ENCODE data around the gene ADAM10.
"Not testable (repeated sequence)": the region's sequence is repeated elsewhere in the genome, so short reads cannot be mapped to it uniquely, and the experiment has no call there.

Gene ADAM10

GRCh38 chr15:58773024-58773423 is 23.5 kb upstream of the ADAM10 start:
- WGBS, 2 experiments, result 89 to 93% methylated on average over 4 of the region's 4 CpGs
- no peaks in the 10 kb centered on the region for H3K36me3 ChIP-seq (ENCODE audit: control insufficient read depth, insufficient read depth, low read length)
- no peaks in the 10 kb centered on the region for H3K4me1 ChIP-seq (ENCODE audit: control insufficient read depth, insufficient read depth, low read length)
- H3K4me3 ChIP-seq (ENCODE audit: insufficient read depth, low read depth, low read length), result no peak overlapping the region
- H3K9me3 ChIP-seq (ENCODE audit: control insufficient read depth, low read length), result no peaks in the 10 kb centered on the region
- H3K27me3 ChIP-seq (ENCODE audit: control insufficient read depth, insufficient read depth, low read length, poor library complexity, severe bottlenecking), result peaks cover 4% of the 10 kb centered on the region
- H3K27ac ChIP-seq (ENCODE audit: insufficient read depth, low read depth, low read length, poor library complexity, severe bottlenecking), result no peak overlapping the region

DNA sequence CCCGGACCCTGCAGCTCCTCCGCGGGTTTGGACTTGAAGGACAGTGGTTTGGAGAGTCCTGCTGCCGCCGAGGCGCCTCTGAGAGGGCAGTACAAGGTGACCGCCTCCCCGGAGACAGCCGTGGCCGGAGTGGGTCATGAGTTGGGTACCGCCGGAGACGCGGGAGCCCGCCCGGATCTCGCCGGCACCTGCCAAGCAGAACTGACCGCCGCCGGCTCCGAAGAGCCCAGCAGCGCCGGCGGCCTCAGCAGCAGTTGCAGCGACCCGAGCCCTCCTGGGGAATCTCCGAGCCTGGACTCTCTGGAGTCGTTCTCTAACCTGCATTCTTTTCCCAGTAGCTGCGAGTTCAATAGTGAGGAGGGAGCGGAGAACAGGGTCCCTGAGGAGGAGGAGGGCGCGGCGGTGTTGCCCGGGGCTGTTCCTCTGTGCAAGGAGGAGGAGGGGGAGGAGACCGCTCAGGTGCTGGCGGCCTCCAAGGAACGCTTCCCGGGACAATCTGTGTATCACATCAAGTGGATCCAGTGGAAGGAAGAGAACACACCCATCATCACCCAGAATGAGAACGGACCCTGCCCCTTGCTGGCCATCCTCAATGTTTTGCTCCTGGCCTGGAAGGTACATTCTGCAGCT is 22.2 kb upstream of the ADAM10 start:
- WGBS, 2 experiments, result 0 to 1% methylated on average over 40 of the region's 40 CpGs
- Histone ChIP-seq H3K4me1 (ENCODE audit: control insufficient read depth, insufficient read depth, low read length) (no peaks in the 10 kb centered on the region), H3K36me3 (ENCODE audit: control insufficient read depth, insufficient read depth, low read length) (no peaks in the 10 kb centered on the region), H3K27me3 (ENCODE audit: control insufficient read depth, insufficient read depth, low read length, poor library complexity, severe bottlenecking) (peaks cover 4% of the 10 kb centered on the region), H3K27ac (ENCODE audit: insufficient read depth, low read depth, low read length, poor library complexity, severe bottlenecking) (peak overlapping the region; percentile 92), H3K4me3 (ENCODE audit: insufficient read depth, low read depth, low read length) (peak overlapping the region; percentile 88), H3K9me3 (ENCODE audit: control insufficient read depth, low read length) (no peaks in the 10 kb centered on the region)

GRCh38 chr15:58770857-58771620 is 21.5 kb upstream of the ADAM10 start, which contains the start of gene MINDY2:
Gene MINDY2, plus strand, starts transcription at chr15:58771302. Its CDS starts 94 bp downstream, at chr15:58771396.
- H3K27ac ChIP-seq (ENCODE audit: insufficient read depth, low read depth, low read length, poor library complexity, severe bottlenecking), result peak within 1 kb of the TSS; percentile 92
- H3K27me3 ChIP-seq (ENCODE audit: control insufficient read depth, insufficient read depth, low read length, poor library complexity, severe bottlenecking), result peaks cover 4% of the 10 kb centered on the region
- H3K36me3 ChIP-seq (ENCODE audit: control insufficient read depth, insufficient read depth, low read length), result no peaks in the 10 kb centered on the region
- no peaks in the 10 kb centered on the region for H3K4me1 ChIP-seq (ENCODE audit: control insufficient read depth, insufficient read depth, low read length)
- 0% methylated on average over 75 of the region's 75 CpGs for WGBS, 2 experiments
- H3K9me3 ChIP-seq (ENCODE audit: control insufficient read depth, low read length), result no peaks in the 10 kb centered on the region
- peak within 1 kb of the TSS; percentile 88 for H3K4me3 ChIP-seq (ENCODE audit: insufficient read depth, low read depth, low read length)

DNA sequence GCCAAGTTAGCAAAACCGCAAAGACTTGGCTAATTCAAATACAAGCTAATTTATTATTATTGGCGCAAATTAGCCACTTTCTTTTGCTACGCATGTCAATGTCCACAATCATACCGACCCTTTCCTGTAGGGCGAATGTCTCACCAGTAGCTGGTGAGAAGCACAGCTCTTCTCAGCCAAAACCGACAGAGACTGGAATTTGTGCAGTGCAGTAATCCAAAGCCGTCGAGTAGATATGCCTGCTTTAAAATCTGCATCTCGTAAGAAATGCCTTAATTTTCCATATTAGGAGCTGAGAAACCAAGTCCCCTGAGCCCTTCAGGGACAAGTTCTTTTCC is 21.0 kb upstream of the ADAM10 start:
- 24 to 26% methylated on average over 9 of the region's 9 CpGs for WGBS, 2 experiments
- H3K4me1 ChIP-seq (ENCODE audit: control insufficient read depth, insufficient read depth, low read length), result no peaks in the 10 kb centered on the region
- peak overlapping the region; percentile 84 for H3K27ac ChIP-seq (ENCODE audit: insufficient read depth, low read depth, low read length, poor library complexity, severe bottlenecking)
- H3K9me3 ChIP-seq (ENCODE audit: control insufficient read depth, low read length), result no peaks in the 10 kb centered on the region
- no peaks in the 10 kb centered on the region for H3K36me3 ChIP-seq (ENCODE audit: control insufficient read depth, insufficient read depth, low read length)
- H3K4me3 ChIP-seq (ENCODE audit: insufficient read depth, low read depth, low read length), result peak overlapping the region; percentile 88
- H3K27me3 ChIP-seq (ENCODE audit: control insufficient read depth, insufficient read depth, low read length, poor library complexity, severe bottlenecking), result peaks cover 4% of the 10 kb centered on the region

DNA sequence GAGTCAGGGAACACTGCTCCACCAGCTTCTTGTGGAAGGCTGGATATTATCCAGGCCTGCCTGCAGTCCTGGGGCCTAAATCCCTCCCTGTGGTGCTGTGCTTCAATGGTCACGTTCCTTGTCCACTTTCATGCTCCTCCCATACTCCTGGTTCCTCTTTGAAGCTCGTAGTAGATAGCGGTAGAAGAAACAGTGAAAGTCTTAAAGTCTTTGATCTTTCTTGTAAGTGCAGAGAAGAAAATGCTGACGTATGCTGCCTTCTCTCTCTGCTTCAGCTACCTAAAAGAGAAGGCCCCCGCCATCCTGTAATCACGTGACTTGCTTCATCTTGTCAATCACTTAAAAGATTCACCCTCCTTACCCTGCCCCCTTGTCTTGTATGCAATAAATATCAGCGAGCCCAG is 19.1 kb upstream of the ADAM10 start:
- not testable (repeated sequence) for H3K27ac ChIP-seq (ENCODE audit: insufficient read depth, low read depth, low read length, poor library complexity, severe bottlenecking); H3K27me3 ChIP-seq (ENCODE audit: control insufficient read depth, insufficient read depth, low read length, poor library complexity, severe bottlenecking); H3K36me3 ChIP-seq (ENCODE audit: control insufficient read depth, insufficient read depth, low read length); H3K4me1 ChIP-seq (ENCODE audit: control insufficient read depth, insufficient read depth, low read length); H3K4me3 ChIP-seq (ENCODE audit: insufficient read depth, low read depth, low read length); H3K9me3 ChIP-seq (ENCODE audit: control insufficient read depth, low read length)
- WGBS, 2 experiments, result 76 to 85% methylated on average over 7 of the region's 7 CpGs

DNA sequence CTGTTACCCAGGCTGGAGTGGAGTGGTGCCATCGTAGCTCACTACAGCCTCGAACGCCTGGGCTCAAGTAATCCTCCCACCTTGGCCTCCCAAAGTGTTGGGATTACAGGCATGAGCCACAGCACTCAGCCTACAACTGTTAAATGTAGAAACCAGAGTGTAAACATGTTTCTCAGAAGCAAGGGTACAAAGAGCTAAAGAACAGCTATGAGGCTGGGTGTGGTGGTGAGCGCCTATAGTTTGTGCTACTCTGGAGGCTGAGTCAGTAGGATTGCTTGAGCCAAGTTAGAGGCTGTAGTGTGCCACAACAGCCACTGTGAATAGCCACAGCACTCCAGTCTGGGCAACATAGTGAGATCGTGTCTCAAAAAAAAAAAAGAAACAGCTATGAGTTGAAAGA is 16.8 kb upstream of the ADAM10 start:
- H3K27ac ChIP-seq (ENCODE audit: insufficient read depth, low read depth, low read length, poor library complexity, severe bottlenecking), result no peak overlapping the region
- H3K4me1 ChIP-seq (ENCODE audit: control insufficient read depth, insufficient read depth, low read length), result no peaks in the 10 kb centered on the region
- H3K27me3 ChIP-seq (ENCODE audit: control insufficient read depth, insufficient read depth, low read length, poor library complexity, severe bottlenecking), result peaks cover 4% of the 10 kb centered on the region
- no peaks in the 10 kb centered on the region for H3K9me3 ChIP-seq (ENCODE audit: control insufficient read depth, low read length)
- no peaks in the 10 kb centered on the region for H3K36me3 ChIP-seq (ENCODE audit: control insufficient read depth, insufficient read depth, low read length)
- WGBS, 2 experiments, result 81 to 83% methylated on average over 5 of the region's 5 CpGs
- H3K4me3 ChIP-seq (ENCODE audit: insufficient read depth, low read depth, low read length), result no peak overlapping the region

- Histone ChIP-seq H3K27ac (ENCODE audit: insufficient read depth, low read depth, low read length, poor library complexity, severe bottlenecking) (no peak overlapping the region), H3K36me3 (ENCODE audit: control insufficient read depth, insufficient read depth, low read length) (no peaks in the 10 kb centered on the region), H3K27me3 (ENCODE audit: control insufficient read depth, insufficient read depth, low read length, poor library complexity, severe bottlenecking) (no peaks in the 10 kb centered on the region), H3K9me3 (ENCODE audit: control insufficient read depth, low read length) (no peaks in the 10 kb centered on the region), H3K4me1 (ENCODE audit: control insufficient read depth, insufficient read depth, low read length) (no peaks in the 10 kb centered on the region), H3K4me3 (ENCODE audit: insufficient read depth, low read depth, low read length) (no peak overlapping the region)
- 89% methylated on average over 5 of the region's 5 CpGs for WGBS, 2 experiments
These were observed 15.0 kb upstream of the ADAM10 start for GRCh38 chr15:58764468-58764867.

- WGBS, 2 experiments, result 100% methylated on average over 1 of the region's 1 CpG; no CpG with 5 or more reads in 1 of the 2 experiments
- Histone ChIP-seq H3K9me3 (ENCODE audit: control insufficient read depth, low read length) (no peaks in the 10 kb centered on the region), H3K36me3 (ENCODE audit: control insufficient read depth, insufficient read depth, low read length) (no peaks in the 10 kb centered on the region), H3K27me3 (ENCODE audit: control insufficient read depth, insufficient read depth, low read length, poor library complexity, severe bottlenecking) (no peaks in the 10 kb centered on the region), H3K4me3 (ENCODE audit: insufficient read depth, low read depth, low read length) (no peak overlapping the region), H3K4me1 (ENCODE audit: control insufficient read depth, insufficient read depth, low read length) (no peaks in the 10 kb centered on the region), H3K27ac (ENCODE audit: insufficient read depth, low read depth, low read length, poor library complexity, severe bottlenecking) (no peak overlapping the region)
These were observed 13.2 kb upstream of the ADAM10 start for GRCh38 chr15:58762731-58763130.

DNA sequence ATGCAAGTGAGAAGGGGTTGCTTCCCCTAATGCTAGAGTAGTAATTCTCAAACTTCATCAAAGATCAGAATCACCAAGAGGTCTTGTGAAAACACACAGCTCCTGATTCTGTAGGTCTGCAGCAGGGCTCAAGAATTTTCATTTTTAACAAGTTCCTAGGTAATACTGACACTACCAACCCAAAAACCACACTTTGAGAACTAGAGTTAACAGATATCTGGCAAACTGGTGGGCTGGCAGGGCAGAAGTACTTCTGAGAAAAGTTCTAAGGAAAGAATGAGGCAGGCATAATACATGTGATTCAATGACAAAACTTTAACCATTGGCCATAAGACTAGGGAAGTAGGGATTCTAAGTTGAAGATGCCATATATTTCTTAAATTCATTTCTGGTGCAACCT is 12.8 kb upstream of the ADAM10 start:
- H3K4me3 ChIP-seq (ENCODE audit: insufficient read depth, low read depth, low read length), result no peak overlapping the region
- no peak overlapping the region for H3K27ac ChIP-seq (ENCODE audit: insufficient read depth, low read depth, low read length, poor library complexity, severe bottlenecking)
- H3K27me3 ChIP-seq (ENCODE audit: control insufficient read depth, insufficient read depth, low read length, poor library complexity, severe bottlenecking), result no peaks in the 10 kb centered on the region
- H3K4me1 ChIP-seq (ENCODE audit: control insufficient read depth, insufficient read depth, low read length), result no peaks in the 10 kb centered on the region
- no peaks in the 10 kb centered on the region for H3K36me3 ChIP-seq (ENCODE audit: control insufficient read depth, insufficient read depth, low read length)
- H3K9me3 ChIP-seq (ENCODE audit: control insufficient read depth, low read length), result no peaks in the 10 kb centered on the region

- no peak overlapping the region for H3K27ac ChIP-seq (ENCODE audit: insufficient read depth, low read depth, low read length, poor library complexity, severe bottlenecking)
- no peak overlapping the region for H3K4me3 ChIP-seq (ENCODE audit: insufficient read depth, low read depth, low read length)
- H3K9me3 ChIP-seq (ENCODE audit: control insufficient read depth, low read length), result no peaks in the 10 kb centered on the region
- H3K4me1 ChIP-seq (ENCODE audit: control insufficient read depth, insufficient read depth, low read length), result no peaks in the 10 kb centered on the region
- no peaks in the 10 kb centered on the region for H3K36me3 ChIP-seq (ENCODE audit: control insufficient read depth, insufficient read depth, low read length)
- H3K27me3 ChIP-seq (ENCODE audit: control insufficient read depth, insufficient read depth, low read length, poor library complexity, severe bottlenecking), result no peaks in the 10 kb centered on the region
- WGBS, 2 experiments, result 83 to 90% methylated on average over 1 of the region's 1 CpG
These were observed 11.5 kb upstream of the ADAM10 start for GRCh38 chr15:58761010-58761388.
